HG03521 (cell line): Measurements from ENCODE around the gene PRKN.

ENCODE experiments used
- ATAC-seq: cut with Tn5 transposase; IDR thresholded peaks from one replicate; pipeline ENCODE4 v1.9.1; 2021; ENCODE audit warnings: mild to moderate bottlenecking, moderate library complexity; ENCODE audit not compliant: unreplicated experiment

PRKN gene

DNA sequence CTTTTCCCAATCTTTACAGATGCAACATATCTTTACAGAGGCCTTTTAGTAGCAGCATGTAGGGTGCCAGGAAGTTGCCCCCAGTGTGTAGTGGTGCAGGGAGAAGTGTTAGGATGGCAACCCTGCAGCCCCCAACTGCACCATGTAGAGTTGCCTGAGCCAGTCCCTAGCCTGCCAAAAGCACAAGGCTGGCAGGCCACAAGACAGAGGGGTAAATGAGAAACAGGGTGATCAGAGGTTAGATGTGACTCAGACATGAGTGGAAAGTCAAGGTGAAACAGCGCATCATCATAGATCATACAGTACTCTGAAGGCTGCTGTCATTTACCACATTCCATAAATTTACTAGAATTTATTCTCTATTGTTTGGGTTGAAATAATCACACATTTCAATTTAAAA lies 467.5 kb downstream of the PRKN start:
- no peak for ATAC-seq

DNA sequence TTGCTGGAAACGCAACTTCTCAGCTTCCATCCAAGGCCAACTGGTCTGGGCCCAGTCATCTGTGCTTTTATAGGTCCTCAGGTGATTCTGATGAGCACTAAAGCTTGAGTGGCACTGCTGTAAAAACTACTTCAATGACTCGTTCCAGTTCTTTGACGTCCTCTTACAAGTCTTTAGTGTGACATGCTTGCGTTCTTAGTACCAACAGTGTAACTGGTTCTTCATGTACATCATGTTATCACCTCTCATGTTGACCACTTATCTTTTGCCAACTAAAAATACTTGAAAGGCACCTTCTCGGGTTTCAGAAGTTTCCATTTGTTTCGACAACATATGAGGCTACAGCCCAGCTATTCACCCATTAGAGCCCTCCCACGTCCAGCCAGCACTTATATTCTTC lies 468.9 kb downstream of the PRKN start:
- no peak for ATAC-seq

DNA sequence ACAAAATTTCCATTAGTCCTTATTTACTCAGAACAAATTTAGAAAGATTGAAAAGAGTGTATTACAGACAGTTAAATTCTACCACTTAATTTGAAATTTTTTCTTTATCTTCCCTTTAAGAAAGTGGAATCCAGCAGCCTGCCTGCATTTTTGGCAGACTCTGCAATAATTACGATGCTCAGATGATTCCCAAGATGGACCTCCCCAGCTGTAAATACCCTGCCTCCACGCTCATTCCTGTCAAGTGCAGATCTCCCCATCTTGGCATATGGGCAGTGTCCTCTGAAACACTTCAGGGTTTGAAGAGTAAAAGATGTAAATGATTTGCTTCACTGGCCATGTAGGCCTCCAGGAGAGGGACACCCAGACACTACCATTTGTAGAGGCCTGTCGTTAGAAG lies 471.2 kb downstream of the PRKN start:
- ATAC-seq: no peak

DNA sequence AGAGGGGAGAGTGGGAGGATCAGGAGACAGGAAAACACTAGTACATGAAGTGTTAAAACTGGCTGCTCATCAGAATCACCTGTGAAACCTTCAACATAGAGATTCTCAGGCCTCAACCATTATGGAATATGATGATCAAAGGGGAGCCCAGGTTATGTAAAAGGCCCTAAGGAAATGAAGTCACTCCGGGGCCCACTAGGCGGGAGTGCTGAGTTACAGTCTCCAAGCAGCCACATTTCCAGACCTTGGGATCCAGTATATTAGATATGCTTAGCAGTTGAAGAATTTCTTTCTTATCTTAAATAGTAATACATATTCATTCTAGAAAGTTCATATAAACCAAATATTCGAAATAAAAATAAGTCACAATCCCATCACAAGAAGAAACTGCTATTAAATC lies 476.3 kb downstream of the PRKN start:
- ATAC-seq: no peak

DNA sequence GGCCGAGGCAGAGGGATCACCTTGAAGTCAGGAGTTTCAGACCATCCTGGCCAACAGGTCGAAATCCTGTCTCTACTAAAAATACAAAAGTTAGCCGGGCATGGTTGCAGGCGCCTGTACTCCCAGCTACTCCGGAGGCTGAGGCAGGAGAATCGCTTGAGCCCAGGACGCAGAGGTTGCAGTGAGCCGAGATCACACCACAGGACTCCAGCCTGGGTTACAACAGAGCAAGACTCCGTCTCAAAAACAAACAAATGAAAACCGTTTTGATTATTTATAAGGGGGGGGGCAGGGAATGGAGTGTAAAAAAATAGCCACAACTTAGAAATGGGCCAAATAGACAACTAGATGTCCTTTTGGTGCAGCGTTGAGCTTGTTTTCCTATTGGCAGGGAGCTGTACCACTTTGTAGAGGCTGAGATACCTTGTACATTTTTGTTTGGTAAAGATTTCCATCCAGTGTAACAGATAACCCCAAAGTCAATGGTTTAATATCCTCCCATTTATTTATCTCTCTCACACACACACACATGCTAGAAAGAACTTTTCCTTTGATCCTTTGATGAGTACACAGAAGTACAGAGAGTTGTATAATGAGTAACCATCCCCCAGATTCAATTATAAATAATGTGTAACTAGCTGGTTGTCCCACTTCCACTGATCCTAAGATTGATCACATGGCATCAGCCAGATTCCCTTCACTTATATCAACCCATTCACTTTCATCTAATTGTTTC lies 477.5 kb downstream of the PRKN start:
- ATAC-seq: no peak

DNA sequence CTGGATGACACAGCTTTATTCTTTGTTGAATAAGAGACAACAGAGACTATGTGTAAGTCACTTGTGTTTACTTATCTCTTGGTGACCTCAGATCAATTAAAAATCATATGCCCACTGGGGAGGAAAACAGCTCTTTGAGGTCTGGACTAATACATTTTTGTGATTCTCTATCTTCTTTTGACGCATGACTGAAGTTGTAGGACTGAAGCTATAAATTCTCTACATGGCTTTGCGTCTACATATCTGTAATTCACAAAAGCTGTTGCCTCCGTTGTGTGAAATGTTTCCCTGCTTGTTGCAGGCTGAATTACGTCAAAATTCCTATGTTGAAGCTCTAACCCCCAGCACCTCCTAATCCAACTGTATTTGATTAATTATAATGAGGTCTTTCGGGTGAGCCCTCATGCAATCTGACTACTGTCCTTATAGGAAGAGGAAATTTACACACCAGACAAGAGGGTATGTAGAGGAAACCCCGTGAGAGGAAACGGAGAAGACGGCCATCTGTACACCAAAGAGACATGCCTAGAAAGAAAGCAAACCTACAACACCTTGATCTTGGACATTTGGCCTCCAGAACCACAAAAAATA lies 481.6 kb downstream of the PRKN start:
- ATAC-seq: no peak

DNA sequence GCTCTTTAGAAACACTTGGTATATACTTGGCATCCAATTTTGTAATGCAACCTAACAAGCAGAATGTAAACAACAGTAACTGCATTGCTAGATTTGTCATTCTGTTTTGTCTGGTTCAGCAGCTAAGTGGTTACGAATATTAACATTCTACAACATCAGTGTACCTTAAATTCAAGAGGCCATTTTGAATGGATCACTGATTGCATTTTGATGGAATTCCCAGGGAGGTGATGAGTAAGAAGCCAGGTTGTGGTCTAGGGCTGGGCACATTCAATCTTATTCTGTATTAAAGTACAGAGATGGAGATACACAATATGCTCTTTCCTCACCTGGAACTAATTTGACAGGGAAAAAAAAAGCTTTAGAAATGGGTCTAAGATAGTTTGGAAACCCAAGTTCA lies 483.5 kb downstream of the PRKN start:
- no peak for ATAC-seq

DNA sequence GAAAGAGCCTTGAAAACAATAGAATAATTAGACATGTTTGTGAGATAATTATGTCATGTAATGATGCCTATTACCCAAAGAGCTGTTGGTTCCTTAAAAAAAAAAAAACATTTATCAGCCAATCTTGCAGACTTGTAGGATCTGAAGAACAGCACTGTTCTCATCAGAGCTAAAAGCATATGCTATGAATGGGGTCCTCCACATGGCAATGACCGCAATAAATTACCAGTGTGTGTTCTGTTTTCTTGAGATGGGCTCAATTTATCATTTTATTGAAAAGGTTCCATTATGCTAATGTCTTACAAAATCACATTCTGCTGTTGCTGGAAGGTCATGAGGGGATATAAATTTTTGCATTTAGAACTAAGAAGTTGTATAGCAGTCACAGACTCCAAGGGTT lies 484.7 kb downstream of the PRKN start:
- ATAC-seq: no peak

DNA sequence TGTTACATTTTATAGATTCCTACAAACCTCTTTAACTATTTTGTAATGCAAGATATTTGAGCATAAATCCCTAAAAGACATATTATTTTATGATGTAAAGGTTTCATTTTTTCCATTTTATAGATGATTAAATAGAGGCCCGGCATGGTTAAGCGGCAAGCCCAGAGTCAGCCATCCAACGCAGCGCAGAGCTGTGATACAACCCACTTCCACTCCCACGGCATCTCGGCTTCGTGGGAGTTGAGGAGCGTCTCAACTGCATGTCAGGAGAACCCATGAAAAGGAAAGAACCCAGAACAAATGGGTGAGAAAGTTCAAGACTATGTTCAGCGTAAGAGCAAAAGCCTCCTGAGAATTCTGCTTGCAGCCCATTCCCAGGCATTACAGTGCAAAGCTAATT lies 488.2 kb downstream of the PRKN start:
- ATAC-seq: no peak

DNA sequence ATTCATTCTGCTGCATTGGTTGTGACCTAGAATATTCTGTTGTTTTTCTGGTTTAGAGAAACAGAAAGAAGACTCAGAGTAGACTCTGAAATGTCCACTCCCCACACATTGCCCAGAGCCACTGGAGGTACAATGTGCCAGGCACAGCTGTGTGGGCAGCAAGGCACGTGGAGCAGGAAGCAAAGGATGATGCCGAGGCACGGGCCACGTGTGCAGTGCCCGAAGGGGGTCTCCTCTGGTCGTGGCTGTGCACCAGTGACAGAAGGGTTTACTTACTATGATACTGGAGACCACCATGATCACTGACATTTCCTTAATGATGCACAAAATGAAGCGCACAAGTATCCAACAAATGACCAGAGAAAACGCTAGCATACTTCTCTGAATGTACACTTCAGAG lies 488.9 kb downstream of the PRKN start:
- no peak for ATAC-seq

DNA sequence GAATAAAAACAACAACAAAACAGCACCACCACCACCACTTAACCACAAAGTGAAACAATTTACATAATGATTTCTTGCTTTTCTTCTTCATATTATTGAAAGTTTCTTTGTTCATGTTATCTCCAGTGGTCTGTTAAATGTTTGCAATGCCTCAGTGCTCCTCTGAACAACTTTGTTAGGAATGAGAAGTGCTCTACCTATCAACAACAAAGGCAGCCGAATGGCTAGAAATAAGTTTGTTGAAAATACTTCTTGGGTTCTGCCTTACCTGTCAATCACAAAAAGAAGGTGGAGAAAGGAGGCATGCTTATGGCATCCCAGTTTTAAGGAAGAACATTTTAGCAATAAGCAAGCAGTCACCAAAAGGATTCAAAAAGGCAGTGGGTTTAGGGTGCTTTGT lies 490.2 kb downstream of the PRKN start:
- no peak for ATAC-seq

DNA sequence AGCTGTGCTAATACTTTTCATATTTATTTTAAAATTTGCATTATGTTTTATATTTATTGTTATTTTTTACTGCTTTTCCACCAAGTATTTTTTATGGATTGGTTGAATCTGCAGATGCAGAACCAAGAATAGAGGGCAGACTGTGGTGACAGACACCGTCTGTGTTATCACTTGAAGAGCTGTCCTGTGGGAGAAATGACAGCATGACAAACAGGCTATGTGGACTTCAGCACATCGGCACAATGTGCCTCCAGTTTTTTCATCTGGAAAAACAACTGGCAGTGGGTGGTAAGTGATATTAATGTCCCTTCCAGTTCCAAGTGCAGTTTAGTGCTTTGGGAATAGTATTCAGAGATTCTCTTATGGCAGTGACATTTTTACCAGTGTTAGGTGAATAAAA lies 492.9 kb downstream of the PRKN start:
- ATAC-seq: no peak

DNA sequence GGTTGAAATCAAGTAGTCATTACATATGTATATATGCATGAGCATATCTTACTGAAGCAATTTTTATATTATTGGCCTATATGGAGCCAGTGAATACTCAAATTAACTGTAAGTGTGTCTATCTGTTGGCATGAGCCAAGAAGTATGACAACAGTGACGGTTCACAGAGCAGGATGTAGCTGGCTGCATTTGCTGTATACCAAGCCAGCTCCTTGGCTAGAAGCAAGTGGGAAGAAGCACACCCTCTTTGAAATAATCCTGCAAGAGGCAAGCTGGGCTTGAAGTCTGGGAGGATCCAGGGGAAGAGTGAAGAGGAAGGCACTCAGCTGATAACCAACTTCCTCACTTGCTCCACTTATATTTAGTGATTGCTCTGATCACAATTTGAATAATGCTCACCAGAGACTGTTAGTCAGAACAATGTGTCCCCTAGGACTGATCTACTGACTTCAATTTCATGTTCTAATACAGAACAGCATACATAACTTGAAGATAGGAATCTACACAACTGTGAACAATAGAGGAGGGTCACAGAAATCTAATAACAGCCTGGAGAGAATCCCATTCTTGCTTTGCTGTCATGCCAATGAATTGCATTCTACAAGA lies 497.3 kb downstream of the PRKN start:
- no peak for ATAC-seq

DNA sequence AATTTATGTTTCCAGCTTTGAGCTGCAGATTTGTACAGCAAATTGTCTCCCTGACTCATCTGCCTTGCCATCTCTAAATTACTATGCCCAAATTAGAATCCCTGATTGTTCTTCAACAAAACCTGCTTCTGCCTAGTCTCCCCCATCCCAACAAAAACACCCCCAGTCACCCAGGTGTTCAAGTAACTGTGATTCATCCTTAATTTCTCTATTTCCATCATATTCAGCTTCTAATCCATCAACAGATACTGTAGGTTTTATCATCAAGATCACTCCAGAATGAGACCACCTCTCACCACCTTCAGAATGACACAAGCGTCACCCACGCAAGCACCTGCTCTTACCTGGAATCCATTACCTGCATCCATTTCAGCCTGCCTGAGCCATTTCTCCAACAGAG lies 498.5 kb downstream of the PRKN start:
- no peak for ATAC-seq

DNA sequence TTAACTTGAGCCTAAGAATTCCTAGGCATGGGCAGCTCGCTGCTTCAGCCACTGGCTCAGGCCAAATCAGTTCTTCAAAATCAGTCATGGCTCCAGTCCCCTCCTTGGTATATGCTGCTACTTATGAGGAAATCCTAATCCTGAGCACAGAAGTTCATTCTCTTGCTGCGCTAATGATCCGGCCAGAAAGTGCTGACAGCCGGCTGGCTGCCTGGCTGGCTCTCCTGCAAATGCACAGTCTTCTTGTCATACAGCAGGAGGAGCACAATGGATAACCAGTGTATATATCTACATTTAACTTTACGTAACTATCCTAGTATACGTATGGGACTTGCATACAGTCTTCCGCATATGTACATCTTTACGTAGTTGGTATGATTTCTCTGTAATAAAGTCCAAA lies 500.8 kb downstream of the PRKN start:
- ATAC-seq: no peak

DNA sequence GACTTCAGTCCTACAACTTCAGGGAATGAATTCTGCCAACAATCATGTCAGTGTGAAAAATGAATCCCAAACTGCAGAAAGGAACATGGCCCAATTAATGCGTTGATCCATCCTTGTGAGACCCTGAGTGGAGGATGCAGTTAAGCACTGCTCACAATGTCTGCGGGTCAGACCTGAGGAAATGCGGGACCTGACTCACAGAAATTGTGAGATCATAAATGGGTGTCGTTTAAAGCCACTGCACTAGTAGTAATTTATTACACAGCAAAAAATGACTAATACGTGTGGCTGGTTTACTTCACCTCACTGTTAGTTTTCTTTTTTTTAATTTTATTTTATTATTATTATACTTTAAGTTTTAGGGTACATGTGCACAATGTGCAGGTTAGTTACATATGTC lies 505.0 kb downstream of the PRKN start:
- ATAC-seq: no peak

DNA sequence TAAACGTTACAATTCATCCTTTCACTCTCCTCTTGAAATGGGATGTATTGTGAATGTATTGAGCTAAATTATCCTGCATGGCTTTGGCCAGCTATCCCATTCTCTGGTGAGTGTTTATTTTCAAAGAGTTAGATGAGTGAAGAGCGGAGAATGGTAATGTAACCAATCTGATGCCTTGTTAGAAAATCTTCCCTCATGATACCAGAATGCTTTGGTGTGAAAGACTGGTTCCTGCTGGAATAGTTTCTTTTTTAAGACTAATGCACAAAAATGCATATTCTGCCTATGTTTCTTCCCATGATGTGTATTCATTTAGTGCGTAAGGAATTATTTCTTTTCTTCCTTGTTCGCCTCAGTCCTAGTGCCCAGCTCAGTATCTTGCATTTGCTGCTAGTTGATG lies 506.7 kb downstream of the PRKN start:
- ATAC-seq: no peak

DNA sequence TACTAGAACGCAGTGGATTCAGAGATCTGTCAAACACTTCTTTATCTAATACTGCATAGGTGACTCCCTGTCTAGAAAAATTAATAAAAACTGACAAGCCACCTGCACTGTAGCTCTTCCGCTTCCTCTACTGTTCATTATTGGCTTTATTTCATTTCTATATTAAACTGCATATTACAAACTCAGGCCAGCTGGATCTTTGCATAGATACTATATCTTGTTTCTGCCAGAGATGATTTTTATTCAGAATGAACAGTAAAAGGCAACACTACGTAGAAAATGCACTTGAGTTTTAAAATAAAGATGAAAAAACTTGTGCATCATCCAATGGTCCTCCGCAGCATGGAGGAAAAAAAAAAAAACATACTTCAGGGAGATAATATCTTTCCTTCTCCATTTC lies 508.3 kb downstream of the PRKN start:
- ATAC-seq: no peak

DNA sequence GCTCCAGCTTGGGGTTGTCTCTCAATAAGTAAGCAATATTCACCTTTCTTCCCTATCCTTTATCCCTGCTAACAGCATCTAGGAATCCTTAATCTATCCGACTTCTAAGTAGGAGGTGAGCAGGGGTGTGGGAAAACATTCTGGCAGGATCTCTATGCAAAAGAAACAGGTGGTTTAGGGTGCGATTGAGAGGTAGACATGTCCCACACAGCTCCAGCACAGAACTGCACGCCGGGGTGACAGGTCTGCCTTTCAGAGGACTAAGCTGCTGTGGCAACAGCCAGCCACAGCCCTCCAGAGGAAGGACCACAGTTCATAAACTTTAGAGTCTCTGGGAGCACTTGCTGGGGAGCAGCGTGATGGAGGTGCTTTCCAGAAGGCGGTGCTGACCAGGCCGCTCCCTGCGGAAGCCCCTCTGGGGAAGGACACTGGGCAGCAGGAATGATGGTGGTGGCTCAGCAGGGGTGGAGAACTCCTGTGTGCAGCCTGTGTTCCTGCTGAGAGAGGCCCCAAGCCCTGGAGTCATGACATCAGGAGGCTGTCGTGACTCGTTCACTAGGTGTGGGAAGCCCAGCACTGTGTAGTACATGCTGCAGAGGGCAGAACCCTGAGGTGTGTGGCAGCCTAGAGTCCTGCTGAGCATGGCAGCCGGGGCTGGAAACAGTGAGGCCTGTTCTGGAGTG lies 509.6 kb downstream of the PRKN start:
- ATAC-seq: no peak

DNA sequence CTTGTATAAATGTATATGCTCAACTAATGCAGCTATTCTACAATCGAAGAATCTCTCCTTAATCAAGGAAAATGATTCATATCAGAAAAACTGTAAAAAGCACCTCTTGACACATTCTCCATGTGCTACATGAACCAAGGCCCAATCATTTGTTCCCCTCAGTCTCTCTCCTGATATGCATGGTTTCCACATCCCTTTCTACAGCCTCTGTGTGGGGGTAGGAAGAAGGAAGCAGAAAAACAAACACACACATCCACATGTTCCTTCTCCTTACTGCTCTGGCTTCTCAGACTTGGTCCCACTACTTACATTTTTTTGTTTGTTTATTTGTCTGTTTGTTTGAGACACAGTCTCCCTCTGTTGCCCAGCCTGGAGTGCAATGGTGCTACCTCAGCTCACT lies 510.5 kb downstream of the PRKN start:
- no peak for ATAC-seq

DNA sequence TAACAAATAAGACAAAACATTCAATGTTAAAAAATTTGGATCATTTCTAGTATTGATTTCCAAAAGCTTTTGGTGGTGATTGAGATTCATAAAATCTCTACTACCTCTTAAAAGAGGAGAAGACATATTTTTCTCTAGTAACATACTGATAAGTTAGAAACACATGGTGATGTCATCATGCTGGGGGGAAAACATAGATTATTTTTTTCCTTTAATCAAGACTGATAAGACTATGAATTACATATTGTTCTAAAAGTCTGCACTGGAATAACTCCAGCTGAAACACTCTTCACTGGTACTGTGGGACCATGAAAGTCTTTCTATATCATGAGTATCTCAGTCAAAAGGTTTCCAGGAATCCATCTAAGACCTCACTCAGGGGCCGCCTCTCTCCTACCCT lies 515.8 kb downstream of the PRKN start:
- no peak for ATAC-seq

DNA sequence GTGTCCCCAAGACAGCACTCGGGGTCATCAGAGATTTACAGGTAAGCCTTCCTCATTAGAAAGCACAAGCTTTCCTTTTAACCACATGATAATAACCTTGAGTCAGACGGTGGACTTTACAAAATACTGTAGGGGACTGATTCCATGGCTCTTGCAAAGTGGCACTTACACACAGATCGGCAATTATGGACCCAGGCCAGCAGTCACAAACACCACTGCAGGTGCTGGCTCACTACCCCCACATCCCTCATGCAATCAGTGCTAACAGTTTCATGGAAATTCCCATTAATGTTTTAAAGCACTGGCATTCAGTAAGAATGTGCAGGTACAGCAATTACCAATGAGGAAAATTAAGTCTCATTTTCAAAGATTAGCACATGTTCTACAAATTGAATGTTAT lies 516.5 kb downstream of the PRKN start:
- no peak for ATAC-seq
